Retinal pigment epithelial cell (primary cell): Measurements from ENCODE around the gene NETO2.

ENCODE experiments used
- DNase-seq: peaks from one replicate; pipeline ENCODE4 v3.0.0-alpha.2; 2010; ENCODE audit warnings: low read depth
- H3K4me3 ChIP-seq: 2 replicates; pipeline ENCODE4 v1.5.1; 2011; ENCODE audit warnings: mild to moderate bottlenecking, low read length, control low read depth, moderate library complexity
- TF ChIP-seq, protein P1 (sequence below): conservative IDR thresholded peaks from 2 replicates; pipeline ENCODE4 v1.5.1; 2011; ENCODE audit warnings: low read depth, low read length, control low read depth, inconsistent platforms

The NETO2 gene

DNA sequence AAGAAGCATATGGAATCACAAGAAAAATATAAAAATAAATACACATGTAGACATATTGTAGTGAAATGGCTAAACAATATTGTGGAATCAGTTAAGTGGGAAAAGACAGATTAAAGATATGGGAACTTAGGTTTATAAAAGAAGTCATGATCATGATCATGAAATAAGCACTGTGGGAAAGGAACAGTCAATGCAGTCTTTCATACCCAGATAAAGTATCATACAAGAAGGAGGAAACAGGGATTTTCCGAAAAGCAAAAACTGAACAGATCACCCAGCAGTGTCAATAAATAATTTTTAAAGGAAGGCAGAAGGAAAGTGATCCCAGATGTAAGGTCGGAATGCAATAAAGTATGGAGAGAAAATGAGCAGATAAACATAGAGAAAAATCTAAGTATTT is 71.6 kb downstream of the NETO2 start:
- no peak for DNase-seq
- TF ChIP-seq, protein P1, sequence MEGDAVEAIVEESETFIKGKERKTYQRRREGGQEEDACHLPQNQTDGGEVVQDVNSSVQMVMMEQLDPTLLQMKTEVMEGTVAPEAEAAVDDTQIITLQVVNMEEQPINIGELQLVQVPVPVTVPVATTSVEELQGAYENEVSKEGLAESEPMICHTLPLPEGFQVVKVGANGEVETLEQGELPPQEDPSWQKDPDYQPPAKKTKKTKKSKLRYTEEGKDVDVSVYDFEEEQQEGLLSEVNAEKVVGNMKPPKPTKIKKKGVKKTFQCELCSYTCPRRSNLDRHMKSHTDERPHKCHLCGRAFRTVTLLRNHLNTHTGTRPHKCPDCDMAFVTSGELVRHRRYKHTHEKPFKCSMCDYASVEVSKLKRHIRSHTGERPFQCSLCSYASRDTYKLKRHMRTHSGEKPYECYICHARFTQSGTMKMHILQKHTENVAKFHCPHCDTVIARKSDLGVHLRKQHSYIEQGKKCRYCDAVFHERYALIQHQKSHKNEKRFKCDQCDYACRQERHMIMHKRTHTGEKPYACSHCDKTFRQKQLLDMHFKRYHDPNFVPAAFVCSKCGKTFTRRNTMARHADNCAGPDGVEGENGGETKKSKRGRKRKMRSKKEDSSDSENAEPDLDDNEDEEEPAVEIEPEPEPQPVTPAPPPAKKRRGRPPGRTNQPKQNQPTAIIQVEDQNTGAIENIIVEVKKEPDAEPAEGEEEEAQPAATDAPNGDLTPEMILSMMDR = no peak
- H3K4me3 ChIP-seq = no peak overlapping the region

DNA sequence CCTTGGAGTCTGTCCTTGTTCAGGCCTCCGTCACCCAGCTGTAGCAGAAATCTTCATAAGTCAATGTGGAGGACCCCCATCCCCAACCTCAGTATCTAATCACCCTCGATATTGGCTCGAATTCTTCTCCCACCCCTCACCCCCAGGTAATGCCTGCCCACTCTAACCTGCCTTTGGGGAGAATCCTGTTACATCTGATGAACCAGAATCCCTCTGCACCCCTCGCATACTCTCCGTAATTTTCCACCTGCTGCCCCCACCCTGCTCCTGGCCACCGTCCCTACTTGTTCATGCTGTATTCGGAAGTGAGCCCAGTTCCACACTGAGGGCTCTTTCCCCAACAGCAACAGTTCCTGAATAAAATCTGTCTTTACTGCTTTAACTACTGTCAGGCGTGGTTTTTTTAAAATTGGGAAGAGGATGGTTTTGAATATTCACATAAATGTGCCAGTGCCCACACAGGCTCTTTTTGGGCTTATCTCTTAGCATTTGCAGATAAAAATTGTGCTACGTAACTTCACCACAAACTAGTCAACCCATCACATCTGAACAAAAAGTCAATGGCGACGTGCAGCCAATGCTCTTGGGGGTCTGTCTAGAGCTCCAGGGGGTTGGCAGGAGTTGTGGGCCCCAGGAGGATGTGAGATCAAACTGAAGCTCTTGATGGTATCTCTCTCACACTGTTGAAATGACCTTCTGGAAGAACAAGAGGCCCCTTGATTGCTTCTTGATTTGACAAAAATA is 73.7 kb downstream of the NETO2 start:
- DNase-seq = no peak
- H3K4me3 ChIP-seq = no peak overlapping the region
- TF ChIP-seq, protein P1 = no peak

DNA sequence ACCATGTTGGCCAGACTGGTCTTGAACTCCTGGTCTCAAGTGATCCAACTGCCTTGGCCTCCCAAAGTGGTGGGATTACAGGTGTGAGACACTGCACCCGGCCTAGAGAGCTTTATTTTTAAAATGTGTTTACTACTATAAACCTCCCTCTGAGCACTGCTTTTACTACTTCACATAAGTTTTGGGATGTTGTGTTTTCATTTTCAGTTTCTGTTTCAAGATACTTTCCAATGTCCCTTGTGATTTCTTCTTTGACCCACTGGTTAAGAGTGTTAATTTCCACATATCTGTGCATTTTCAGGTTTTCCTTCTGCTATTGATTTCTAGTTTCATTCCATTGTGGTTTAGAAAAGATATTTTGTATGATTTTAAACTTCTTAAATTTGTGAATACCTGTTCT is 74.4 kb downstream of the NETO2 start:
- H3K4me3 ChIP-seq = no peak overlapping the region
- no peak for DNase-seq
- TF ChIP-seq, protein P1 = no peak

DNA sequence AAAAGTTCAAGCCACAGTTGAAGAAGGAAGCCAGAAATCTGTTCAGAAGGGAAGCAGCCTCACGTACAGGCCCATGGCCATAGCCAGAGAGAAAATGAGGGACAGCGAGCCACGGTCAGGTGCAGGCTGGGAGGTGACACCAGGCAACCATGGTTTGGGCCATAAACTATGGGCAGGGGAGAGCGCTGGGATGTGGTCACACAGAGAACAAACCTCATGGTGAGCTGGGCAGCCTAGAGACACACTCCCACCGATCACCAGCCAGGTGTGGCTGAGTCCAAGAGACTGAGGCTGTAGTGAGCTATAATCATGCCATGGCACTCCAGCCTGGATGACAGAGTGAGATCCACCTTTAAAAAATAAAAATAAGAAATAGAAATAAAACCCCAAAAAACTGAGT is 76.5 kb downstream of the NETO2 start:
- no peak overlapping the region for H3K4me3 ChIP-seq
- TF ChIP-seq, protein P1 = no peak
- DNase-seq = no peak

DNA sequence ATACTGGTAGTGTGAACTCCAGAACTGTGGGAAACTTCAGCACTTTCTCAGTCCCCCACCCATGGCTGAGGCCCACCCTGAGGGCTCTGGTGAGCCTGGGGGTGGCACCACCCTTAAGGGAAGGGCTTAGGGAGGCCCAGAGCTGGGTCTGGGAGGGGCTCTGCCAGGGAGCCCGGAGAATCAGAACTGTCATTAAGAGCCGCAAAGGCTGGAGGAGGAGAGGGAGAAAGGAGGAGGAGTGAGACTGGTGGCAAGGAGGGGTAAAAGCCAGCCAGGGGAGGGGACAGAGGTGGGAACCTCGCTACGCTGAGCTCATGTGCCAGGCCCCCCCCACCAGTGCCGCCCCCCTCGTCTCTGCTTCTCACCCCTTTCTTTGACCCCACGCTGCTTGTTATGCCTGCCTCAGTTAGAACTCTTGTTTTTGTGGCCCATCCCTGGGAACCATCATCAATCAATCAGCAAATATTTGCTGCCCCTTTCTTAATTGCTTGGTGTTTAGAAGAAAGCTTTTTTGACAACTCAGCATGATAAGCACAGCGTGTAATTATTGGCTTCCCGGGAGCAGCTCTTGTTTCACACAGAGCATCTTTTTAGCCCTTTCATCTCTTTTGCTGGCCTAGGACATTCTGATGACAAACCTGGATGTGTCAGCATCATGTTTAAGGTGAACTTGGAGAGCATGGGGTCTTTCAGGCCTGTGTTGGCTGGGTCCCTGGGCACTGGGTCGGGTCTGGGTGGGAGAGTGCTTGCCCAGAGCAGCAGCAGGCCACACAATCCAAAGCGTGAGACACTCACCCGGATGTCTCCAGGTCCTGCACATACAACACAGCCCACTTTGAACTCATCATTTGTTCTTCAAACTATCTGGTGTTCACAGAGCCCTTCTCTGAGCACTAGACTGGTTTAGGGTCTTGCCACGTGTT is 77.7 kb downstream of the NETO2 start:
- TF ChIP-seq, protein P1 = no peak
- DNase-seq = no peak
- no peak overlapping the region for H3K4me3 ChIP-seq

DNA sequence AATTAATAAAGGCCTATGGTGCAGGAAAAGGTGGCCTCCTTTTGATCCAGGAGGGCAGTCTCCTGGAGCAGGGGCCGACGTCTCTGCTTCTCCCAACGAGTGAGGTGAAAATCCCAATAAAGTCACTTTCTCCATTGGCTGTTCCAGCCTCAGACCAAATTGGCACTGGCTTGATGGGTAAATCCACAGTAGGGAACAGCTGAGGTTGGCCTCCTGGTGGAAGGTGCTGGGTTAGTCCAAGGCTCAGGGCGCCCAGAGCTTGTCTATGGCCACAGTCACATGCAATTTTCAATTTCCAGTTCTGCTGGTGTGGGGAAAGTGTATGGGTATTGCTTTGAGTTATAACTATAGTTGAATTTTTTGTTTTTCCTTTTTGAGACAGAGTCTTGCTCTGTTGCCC is 79.0 kb downstream of the NETO2 start:
- TF ChIP-seq, protein P1 = no peak
- no peak overlapping the region for H3K4me3 ChIP-seq
- DNase-seq = no peak
